GM18873 (cell line): ENCODE results near the gene AGPAT3.

Experiments used
- ATAC-seq: cut with Tn5 transposase; IDR thresholded peaks from one replicate; pipeline ENCODE4 v1.9.1; 2021; ENCODE audit warnings: mild to moderate bottlenecking, moderate library complexity, moderate number of reproducible peaks; ENCODE audit not compliant: unreplicated experiment, low FRiP score

The AGPAT3 gene

GRCh38 chr21:43905726-43906455, 40.9 kb downstream of the AGPAT3 start:
- no peak for ATAC-seq

DNA sequence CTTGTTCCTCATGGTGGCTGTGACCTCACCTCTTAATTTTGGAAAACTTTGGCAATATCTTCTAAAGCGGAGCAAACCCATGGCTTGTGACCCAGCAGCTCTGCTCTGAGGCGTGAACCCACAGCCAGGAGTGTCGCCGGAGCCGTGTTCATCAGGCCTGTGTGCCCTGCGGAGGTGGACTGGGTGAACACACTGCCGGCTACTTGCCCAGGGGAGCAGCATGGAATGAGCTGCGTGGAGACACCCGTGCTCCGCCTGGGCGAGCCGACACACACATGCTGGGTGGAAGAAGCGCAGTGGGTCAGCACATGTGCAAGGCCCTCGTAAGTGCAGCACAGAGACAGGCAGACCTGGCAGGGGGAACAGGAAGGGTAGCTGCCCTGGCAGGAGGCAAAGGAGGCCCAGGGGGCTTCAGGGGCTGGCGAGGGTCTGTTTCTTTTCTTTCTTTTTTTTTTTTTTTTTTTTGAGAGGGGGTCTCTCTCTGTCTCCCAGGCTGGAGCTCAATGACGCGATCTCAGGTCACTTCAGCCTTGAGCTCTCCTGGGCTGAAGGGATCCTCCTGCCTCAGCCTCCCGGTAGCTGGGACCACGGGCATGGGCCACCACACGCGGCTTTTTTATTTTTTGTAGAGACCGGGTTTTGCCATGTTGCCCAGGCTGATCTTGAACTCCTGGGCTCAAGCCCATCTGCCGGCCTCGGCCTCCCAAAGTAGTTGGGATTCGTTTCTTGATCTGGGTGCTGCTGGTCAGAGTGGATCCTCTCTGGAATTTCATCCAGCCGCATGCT, 41.8 kb downstream of the AGPAT3 start:
- no peak for ATAC-seq

GRCh38 chr21:43907751-43908150, 42.7 kb downstream of the AGPAT3 start:
- ATAC-seq = no peak

DNA sequence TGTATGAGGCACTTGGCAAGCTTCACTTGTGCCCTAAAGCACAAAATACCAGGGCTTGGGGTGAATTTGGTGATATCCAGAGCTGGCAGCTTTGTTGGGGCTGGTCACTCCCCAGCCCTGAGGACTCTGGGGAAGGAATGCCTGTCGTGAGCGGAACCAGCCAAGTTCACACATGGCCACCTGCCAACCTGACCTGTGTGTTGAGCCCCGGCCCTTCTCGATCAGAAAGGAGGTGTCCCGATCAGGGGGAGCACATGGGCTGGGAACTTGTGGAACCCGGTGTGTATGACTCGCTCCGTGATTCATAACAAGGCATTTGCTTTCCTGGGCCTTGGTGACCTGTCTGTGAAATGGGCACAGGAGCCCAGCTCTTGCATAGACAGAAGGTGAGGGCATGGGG, 43.1 kb downstream of the AGPAT3 start:
- no peak for ATAC-seq

- ATAC-seq = no peak
Measured at GRCh38 chr21:43909741-43910400, 44.8 kb downstream of the AGPAT3 start.

DNA sequence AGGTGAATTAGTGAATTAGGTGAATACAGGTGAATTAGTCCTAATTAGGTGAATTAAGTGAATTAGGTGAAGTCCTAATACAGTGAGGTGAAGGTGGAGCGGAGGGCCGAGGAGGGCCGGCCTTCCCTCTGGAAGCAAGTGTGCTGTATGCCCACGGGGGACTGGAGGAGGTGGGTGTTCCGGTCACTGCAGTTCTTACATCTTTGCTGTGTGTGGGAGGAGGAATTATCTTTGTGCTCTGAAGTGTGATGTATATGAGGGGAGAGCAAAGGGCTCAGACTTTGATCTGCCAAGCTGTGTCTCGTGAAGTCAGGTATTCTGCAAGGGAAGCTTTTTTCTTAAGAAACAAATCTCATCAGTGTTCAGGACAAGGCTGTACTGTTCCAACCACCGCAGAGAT, 45.4 kb downstream of the AGPAT3 start:
- no peak for ATAC-seq

- no peak for ATAC-seq
Measured at GRCh38 chr21:43911015-43911934, 46.3 kb downstream of the AGPAT3 start.

GRCh38 chr21:43911935-43912487, 47.0 kb downstream of the AGPAT3 start:
- ATAC-seq = no peak

DNA sequence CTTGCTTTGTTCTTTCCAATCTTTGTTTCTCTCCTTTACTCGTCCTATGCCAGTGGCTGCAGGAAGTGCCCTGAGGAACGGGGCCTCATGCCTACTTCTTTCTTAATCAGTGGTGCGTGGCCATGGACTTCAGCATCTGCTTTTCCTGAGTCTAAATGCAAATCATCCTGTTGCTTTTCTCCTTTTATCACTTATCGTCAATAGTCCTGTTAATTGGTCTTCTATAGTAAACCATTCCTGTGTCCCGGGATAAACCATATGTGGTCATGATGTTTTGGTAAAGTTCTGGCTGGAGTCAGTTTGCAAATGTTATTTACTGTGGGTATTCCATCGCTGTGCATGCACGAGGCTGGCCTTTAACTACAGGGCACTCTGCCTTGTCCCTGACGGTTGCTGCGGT, 47.5 kb downstream of the AGPAT3 start:
- no peak for ATAC-seq

DNA sequence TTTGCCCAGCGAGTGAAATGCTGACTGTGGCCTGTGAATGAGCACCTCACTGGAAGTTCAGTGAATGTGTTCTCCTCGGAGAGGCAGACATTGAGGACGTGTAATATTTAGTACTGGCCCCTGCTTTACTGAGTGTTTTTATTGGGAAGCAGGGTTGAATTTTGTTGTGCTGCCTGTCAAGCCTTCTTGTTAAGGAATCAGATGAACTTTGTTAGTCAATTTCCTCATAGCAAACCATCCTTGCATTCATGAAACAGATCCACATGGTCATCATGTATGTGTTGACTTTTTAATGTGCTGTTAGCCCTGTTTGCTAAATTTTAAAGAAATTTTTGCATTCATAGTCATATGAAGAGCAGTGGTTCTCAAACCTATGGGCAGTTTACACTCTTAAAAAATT, 47.9 kb downstream of the AGPAT3 start:
- ATAC-seq = no peak

DNA sequence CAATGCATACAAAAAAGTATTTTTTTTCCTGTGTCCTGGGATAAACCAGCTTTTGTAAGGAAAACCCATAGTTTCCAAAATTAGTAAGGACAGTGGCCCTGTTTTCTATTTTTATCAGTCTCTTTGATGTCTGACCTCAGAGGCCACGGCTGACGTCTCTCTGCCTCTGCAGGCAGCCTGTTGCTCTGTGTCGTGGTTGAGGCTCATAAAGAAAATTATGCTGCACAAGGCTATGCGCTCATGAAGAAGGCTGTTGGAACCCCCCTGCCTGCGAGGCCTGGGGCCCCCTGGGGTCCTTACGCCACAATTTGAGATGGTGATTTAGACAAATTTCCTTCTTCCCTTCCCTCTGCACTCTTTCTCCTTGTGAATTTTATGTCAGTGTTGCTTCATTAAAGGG, 48.9 kb downstream of the AGPAT3 start:
- ATAC-seq = no peak

DNA sequence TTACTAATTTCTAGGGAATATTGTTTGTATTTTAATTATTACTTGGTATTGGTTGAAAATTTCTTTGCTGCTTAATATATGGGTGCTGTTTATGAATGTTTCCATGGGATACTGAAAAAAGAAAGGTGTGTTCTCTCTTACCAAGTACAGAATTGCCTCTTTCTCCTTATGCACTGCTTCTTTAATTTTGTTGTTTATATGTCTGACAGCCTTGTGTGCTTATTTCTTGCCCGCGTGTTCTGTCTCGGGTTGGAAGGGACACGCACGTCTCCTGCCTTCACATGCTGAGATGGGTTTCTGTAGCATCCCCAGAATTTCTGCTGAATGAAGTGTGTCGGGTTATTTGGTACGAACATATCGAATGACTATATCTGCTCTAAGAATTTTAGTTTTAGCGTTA, 51.1 kb downstream of the AGPAT3 start:
- ATAC-seq = no peak

DNA sequence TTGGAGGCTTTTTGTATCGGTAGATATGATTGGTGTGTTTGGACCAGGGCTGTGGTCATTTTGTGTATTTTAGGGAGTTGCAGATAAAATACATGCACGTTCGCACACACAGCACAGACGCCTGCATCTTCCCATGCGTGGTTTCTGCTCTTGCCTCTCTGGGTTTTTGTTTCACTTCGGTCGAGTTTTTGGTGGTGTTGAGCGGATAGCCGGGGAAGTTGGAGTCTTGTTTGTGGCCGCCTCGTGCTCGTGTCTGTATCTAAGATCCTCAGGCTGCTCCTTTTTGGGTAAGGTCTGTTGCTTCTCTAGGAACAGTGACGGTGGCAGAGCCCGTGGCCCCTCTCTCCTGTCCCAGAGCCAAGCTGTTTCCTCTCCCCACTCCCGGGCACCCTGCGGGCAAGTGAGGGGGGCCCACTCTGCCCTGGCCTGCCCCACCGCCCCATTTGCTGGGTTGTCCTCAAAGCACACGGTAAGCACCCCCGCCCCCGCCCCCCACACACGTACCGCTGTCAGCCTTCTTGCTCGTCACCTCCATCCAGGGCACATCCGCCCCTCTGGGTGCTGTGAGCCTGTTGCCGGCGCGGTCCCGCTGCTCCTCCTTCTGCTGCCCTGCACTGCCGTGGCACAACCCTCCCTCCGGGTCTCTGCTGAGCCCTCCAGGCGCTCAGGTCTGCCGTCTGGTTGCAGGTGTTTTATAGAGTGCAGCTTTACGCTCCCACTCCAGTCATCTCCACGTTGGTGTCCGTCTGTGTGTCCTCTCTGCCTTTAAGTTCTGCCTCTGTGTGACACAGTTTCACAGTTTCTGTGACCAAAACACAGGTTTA, 51.9 kb downstream of the AGPAT3 start:
- no peak for ATAC-seq

DNA sequence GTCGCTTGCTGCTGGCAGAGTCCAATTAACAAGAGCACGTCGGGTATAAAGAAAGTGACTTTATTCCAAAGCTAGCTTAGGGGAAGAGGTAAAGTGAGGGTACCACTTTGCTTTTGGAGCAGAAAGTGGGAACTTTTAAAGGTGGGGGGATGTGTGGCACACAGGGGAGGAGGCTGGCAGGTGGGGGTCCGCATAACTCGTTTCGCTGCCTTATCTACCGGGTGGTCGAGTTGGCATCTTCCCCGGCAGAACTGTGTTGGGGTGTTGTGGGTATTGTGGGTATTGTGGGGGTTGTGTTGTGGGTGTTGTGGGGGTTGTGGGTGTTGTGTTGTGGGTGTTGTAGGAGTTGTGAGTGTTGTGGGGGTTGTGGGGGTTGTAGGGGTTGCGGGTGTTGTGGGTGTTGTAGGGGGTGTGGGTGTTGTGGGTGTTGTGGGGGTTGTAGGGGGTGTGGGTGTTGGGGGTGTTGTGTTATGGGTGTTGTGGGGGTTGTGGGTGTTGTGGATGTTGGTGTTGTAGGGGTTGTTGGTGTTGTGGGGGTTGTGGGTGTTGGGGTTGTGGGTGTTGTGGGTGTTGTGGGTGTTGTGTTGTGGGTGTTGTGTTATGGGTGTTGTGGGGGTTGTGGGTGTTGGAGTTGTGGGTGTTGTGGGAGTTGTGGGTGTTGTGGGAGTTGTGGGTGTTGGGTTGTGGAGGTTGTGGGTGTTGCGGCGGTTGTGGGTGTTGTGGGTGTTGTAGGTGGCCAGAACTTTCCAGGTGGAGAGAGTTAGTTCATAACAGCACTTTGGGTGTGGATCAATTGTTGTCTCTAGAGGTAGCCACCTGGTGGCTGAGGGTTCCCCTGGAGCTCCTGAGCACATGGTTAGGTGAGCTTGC, 52.7 kb downstream of the AGPAT3 start:
- no peak for ATAC-seq

DNA sequence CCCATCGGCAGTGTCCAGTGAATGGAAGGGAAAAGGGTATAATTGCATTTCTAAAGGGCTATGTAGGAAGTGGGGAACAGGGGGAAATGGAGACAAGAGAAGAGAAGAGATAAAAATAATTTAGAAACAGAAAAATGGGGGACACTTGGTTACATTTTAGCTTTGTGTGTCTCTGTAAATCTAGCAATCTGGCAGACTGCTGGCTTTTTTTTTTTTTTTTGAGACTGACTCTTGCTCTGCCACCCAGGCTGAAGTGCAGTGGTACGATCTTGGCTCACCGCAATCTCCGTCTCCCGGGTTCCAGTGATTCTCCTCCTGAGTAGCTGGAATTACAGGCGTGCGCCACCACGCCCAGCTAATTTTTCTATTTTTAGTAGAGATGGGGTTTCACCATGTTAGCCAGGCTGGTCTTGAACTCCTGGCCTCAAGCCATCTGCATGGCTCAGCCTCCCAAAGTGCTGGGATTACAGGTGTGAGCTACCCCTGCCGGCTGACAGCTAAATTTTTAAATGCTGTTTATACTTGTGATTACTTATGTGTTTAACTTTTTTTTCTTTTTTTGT, 53.4 kb downstream of the AGPAT3 start:
- no peak for ATAC-seq

DNA sequence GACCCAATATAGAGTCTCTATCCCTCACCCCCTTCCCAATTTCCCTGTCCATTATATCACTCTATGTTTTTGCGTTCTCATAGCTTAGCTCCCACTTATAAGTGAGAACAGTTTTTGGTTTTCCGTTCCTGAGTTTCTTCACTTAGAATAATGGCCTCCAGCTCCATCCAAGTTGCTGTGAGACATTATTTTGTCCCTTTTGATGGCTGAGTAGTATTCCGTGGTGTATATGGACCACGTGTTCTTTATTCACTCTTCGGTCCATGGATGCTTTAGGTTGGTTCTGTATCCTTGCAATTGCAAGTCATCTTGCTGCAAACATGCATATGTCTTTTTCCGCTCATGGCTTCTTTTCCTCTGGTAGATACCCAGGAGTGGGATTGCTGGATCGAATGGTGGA, 54.3 kb downstream of the AGPAT3 start:
- ATAC-seq = no peak

DNA sequence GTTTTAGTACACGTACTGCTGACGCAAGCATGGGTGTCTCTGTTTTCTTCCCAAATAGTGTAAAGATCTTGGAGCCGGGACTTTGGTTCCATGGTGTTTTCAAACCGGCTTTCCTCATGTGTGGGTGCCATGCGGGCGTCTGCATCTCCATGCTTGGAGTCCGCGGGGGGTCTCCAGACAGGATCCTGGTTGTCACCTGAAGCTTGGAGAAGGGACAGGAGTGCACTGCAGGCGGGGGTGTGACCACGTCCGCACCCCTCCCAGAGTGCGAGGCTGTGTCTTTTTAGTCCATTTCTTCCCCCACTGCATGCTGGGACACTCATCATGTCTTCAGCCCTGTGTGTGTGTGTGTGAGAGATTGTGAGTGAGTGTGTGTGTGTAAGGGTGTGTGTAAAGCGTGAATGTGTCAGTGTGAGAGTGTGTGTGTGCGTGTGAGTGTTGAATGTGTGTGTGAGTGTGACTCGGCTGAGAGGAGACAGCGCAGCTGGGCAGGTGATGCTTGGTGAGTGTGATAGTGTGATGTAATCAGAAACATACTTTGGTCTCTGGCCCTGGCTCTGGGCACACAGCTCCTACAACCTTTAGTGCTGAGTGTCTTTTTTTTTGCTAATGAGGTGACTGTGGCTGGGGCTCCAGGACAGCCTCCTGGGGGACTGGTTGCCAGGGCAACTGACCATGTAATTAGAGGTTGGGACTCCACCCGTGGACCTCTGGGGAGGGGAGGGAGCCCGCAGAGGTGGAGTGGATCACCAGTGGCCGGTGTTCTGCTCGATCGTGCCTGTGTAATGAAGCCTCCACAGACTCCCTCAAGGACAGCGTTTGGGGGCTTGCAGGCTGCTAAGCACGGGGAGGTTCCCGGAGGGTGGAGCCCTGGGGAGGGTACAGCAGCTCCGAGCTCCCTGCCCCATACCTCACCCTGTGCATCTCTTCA, 55.1 kb downstream of the AGPAT3 start:
- no peak for ATAC-seq
